GM12892 (cell line): ENCODE results near the gene C1QTNF1.

Experiments
- POLR2A ChIP-seq: IDR thresholded peaks from 2 replicates; pipeline ENCODE4 v1.6.1; 2011; ENCODE audit warnings: low read depth, low read length, control low read depth
- POLR2AphosphoS5 ChIP-seq: IDR thresholded peaks from 2 replicates; pipeline ENCODE4 v1.6.1; 2011; ENCODE audit warnings: low read depth, low read length, control low read depth

GRCh38 chr17:79052131-79052530 is 28.2 kb downstream of the C1QTNF1 start:
- TF ChIP-seq POLR2AphosphoS5 (no peak), POLR2A (no peak)
